ENCODE data around the gene PDZD8. TPM values are rescaled to one million over a fixed set of nuclear protein-coding genes. Genes with fewer than 3 reads are reported as not detected.

The PDZD8 gene
- total and polyA plus RNA-seq, 2 donors (not counting 3 experiments of a cell fraction or from before 2014, with no cell fraction given) = 5.9 to 22.6 TPM

DNA sequence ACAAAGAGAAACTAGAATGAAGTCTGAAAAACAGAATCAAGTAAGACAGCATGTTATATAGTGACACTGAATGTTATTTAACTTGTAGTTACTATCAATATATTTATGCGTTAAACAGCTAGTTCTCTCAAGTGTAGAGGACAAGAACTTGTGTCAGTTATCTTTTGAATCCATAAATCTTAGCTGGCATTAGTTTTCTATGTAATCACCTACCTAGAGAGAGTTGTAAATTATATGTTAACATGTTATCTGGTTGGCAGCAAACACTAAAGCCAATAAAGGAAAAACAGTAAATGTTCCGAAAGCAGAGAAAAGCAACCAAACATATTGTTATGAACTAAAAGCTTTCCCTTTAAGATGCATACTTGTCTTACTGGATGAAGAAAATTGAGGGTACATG, 97.6 kb downstream of the PDZD8 start:
- Histone ChIP-seq H2AFZ (ENCODE audit: low read depth, low read length) (no peak overlapping the region), H3K4me1 (ENCODE audit: control insufficient read depth, extremely low read depth, insufficient read depth, low read length) (no peaks in the 10 kb centered on the region), H3K4me3 (replicated peaks in 1 of 3; ENCODE audit: insufficient read depth in 1 of 3, low read depth in 1 of 3, low read length in 3 of 3) (no peak overlapping the region), H3K27me3 (ENCODE audit: control insufficient read depth in 2 of 2, insufficient read depth in 2 of 2, low read length in 2 of 2) (no peaks in the 10 kb centered on the region), H4K20me1 (replicated peaks; ENCODE audit: control insufficient read depth, extremely low read depth, insufficient read depth, low read length) (no peaks in the 10 kb centered on the region), H3K9me1 (replicated peaks; ENCODE audit: control insufficient read depth, extremely low read depth, insufficient read depth, low read length) (no peaks in the 10 kb centered on the region), H3K4me2 (ENCODE audit: insufficient read depth, low read length) (no peak overlapping the region), H3K36me3 (ENCODE audit: control insufficient read depth in 2 of 2, extremely low read depth in 1 of 2, insufficient read depth in 2 of 2, low read length in 2 of 2) (no peaks in the 10 kb centered on the region), H3K9ac (replicated peaks; ENCODE audit: extremely low read depth, insufficient read depth, low read length) (no peak overlapping the region), H3K9me3 (replicated peaks; ENCODE audit: control insufficient read depth, insufficient read depth, low read length) (no peaks in the 10 kb centered on the region), H3K27ac (ENCODE audit: insufficient read depth, low read depth, low read length) (no peak overlapping the region), H3K79me2 (ENCODE audit: control insufficient read depth, insufficient read depth, low read length) (no peaks in the 10 kb centered on the region)
- FAIRE-seq = no peak
- dilution Hi-C loops (cut with MboI; ENCODE audit: extremely low pct_ligation_motif_present, low sequenced_read_pairs) (no loop called here), intact Hi-C loops (cut with micrococcal nuclease) (no loop called here)
- DNase-seq (ENCODE audit: low read depth, low spot score) = no peak
- ChIA-PET POLR2A (no interaction called here), CTCF (interaction anchor here (0.8 to 1.6 kb wide), 4 partner anchors 9 to 61 kb away, joined by 3 to 5 read pairs (median 4); no protein-coding TSS in a partner anchor)
- no peak for TF ChIP-seq GATA2 (IDR thresholded peaks at IDR 0.05; ENCODE audit: insufficient read depth, insufficient read length, low read depth, low read length)
- no TSS peak for BruUV-seq (replicated peaks)

- intact Hi-C loops (cut with micrococcal nuclease) = no loop called here
- Histone ChIP-seq H2AFZ (ENCODE audit: low read depth, low read length) (no peak overlapping the region), H4K20me1 (replicated peaks; ENCODE audit: control insufficient read depth, extremely low read depth, insufficient read depth, low read length) (no peaks in the 10 kb centered on the region), H3K9ac (replicated peaks; ENCODE audit: extremely low read depth, insufficient read depth, low read length) (no peak overlapping the region), H3K27ac (ENCODE audit: insufficient read depth, low read depth, low read length) (no peak overlapping the region), H3K9me3 (replicated peaks; ENCODE audit: control insufficient read depth, insufficient read depth, low read length) (no peaks in the 10 kb centered on the region), H3K4me3 (replicated peaks in 1 of 3; ENCODE audit: insufficient read depth in 1 of 3, low read depth in 1 of 3, low read length in 3 of 3) (no peak overlapping the region), H3K9me1 (replicated peaks; ENCODE audit: control insufficient read depth, extremely low read depth, insufficient read depth, low read length) (no peaks in the 10 kb centered on the region), H3K36me3 (ENCODE audit: control insufficient read depth in 2 of 2, extremely low read depth in 1 of 2, insufficient read depth in 2 of 2, low read length in 2 of 2) (no peaks in the 10 kb centered on the region), H3K79me2 (ENCODE audit: control insufficient read depth, insufficient read depth, low read length) (no peaks in the 10 kb centered on the region), H3K27me3 (ENCODE audit: control insufficient read depth in 2 of 2, insufficient read depth in 2 of 2, low read length in 2 of 2) (no peaks in the 10 kb centered on the region), H3K4me2 (ENCODE audit: insufficient read depth, low read length) (no peak overlapping the region), H3K4me1 (ENCODE audit: control insufficient read depth, extremely low read depth, insufficient read depth, low read length) (no peaks in the 10 kb centered on the region)
- BruUV-seq (replicated peaks) = no TSS peak
- POLR2A ChIA-PET = no interaction called here
- no peak for FAIRE-seq
- TF ChIP-seq JUN (IDR thresholded peaks at IDR 0.05; ENCODE audit: borderline replicate concordance, insufficient read depth, insufficient read length, low read depth) (no peak), MYC (IDR thresholded peaks at IDR 0.05; ENCODE audit: low read depth, low read length) (no peak), POLR2AphosphoS5 (IDR thresholded peaks at IDR 0.05; ENCODE audit: insufficient read depth, low read depth, low read length) (no peak), GATA2 (IDR thresholded peaks at IDR 0.05; ENCODE audit: insufficient read depth, insufficient read length, low read depth, low read length) (no peak), FOS (IDR thresholded peaks at IDR 0.05; ENCODE audit: borderline replicate concordance, insufficient read depth, low read length) (no peak), POLR2A (IDR thresholded peaks at IDR 0.05; ENCODE audit: low read depth, low read length) (no peak), CTCF (IDR thresholded peaks at IDR 0.05; ENCODE audit: extremely low read depth in 1 of 2, insufficient read depth in 1 of 2, low read depth in 1 of 2, low read length in 2 of 2) (no peak)
- TF ChIP-seq, protein P1, sequence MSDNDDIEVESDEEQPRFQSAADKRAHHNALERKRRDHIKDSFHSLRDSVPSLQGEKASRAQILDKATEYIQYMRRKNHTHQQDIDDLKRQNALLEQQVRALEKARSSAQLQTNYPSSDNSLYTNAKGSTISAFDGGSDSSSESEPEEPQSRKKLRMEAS (IDR thresholded peaks at IDR 0.05; ENCODE audit: insufficient read depth, insufficient read length) = no peak
- no peak for DNase-seq (ENCODE audit: low read depth, low spot score)
- CTCF ChIA-PET = interaction anchor here (1.1 to 1.6 kb wide), 4 partner anchors 11 to 101 kb away, joined by 3 read pairs; no protein-coding TSS in a partner anchor
- dilution Hi-C loops (cut with MboI; ENCODE audit: extremely low pct_ligation_motif_present, low sequenced_read_pairs) = no loop called here
These were observed 100.1 kb downstream of the PDZD8 start for GRCh38 chr10:117275121-117275520.
